Trophoblast cell (in vitro differentiated cells and primary cell): ENCODE measurements around the gene P3H2.

Source experiments
- DNase-seq, 2 donors: peaks; one replicate each; pipeline ENCODE4 v3.0.0-alpha.2; 2016
- H2AFZ ChIP-seq: 2 replicates; pipeline ENCODE4 v1.6.1; 2013; ENCODE audit warnings: low read length, moderate library complexity, mild to moderate bottlenecking; ENCODE audit not compliant: insufficient read depth, poor library complexity
- H2AK5ac ChIP-seq: 2 replicates; pipeline ENCODE4 v1.6.1; 2013; ENCODE audit warnings: mild to moderate bottlenecking, low read length
- H2BK120ac ChIP-seq: 2 replicates; pipeline ENCODE4 v1.6.1; 2013; ENCODE audit warnings: low read length, mild to moderate bottlenecking, moderate library complexity; ENCODE audit not compliant: insufficient read depth, poor library complexity
- H2BK12ac ChIP-seq: 2 replicates; pipeline ENCODE4 v1.6.1; 2013; ENCODE audit warnings: mild to moderate bottlenecking, low read length, moderate library complexity
- H2BK5ac ChIP-seq: 2 replicates; pipeline ENCODE4 v1.6.1; 2013; ENCODE audit warnings: low read length, low read depth, moderate library complexity, mild to moderate bottlenecking; ENCODE audit not compliant: poor library complexity
- H3K14ac ChIP-seq: 2 replicates; pipeline ENCODE4 v1.6.1; 2013; ENCODE audit warnings: mild to moderate bottlenecking, low read length
- H3K18ac ChIP-seq: 2 replicates; pipeline ENCODE4 v1.6.1; 2013; ENCODE audit warnings: mild to moderate bottlenecking, low read length
- H3K23ac ChIP-seq: 2 replicates; pipeline ENCODE4 v1.6.1; 2013; ENCODE audit warnings: low read length
- H3K27ac ChIP-seq: 2 replicates; pipeline ENCODE4 v1.5.1; 2013; ENCODE audit warnings: low read depth, mild to moderate bottlenecking, inconsistent platforms, low read length, moderate library complexity
- H3K27me3 ChIP-seq: 2 replicates; pipeline ENCODE4 v1.6.1; 2013; ENCODE audit warnings: inconsistent platforms, mild to moderate bottlenecking, low read length, moderate library complexity; ENCODE audit not compliant: insufficient read depth
- H3K36me3 ChIP-seq, 2 experiments: 1 replicate in 1 of 2; 2 replicates in 1 of 2; pipeline ENCODE4 v1.6.1; 2013; ENCODE audit warnings: low read length in 2 of 2, mild to moderate bottlenecking in 2 of 2, moderate library complexity in 1 of 2; ENCODE audit not compliant: insufficient read depth in 2 of 2, control insufficient read depth in 1 of 2
- H3K4ac ChIP-seq: 2 replicates; pipeline ENCODE4 v1.6.1; 2013; ENCODE audit warnings: low read depth, mild to moderate bottlenecking, low read length, moderate library complexity
- H3K4me1 ChIP-seq, 2 experiments: 1 replicate in 1 of 2; 2 replicates in 1 of 2; pipeline ENCODE4 v1.6.1; 2013; ENCODE audit warnings: low read length in 2 of 2, mild to moderate bottlenecking in 2 of 2, moderate library complexity in 1 of 2; ENCODE audit not compliant: insufficient read depth in 2 of 2, control insufficient read depth in 1 of 2
- H3K4me2 ChIP-seq: 2 replicates; pipeline ENCODE4 v1.6.1; 2013; ENCODE audit warnings: inconsistent platforms, mild to moderate bottlenecking, low read length, moderate library complexity
- H3K4me3 ChIP-seq: 2 replicates; pipeline ENCODE4 v1.5.1; 2013; ENCODE audit warnings: mild to moderate bottlenecking, low read depth, low read length, inconsistent platforms
- H3K79me1 ChIP-seq: one replicate; pipeline ENCODE4 v1.6.1; 2013; ENCODE audit warnings: low read length
- H3K79me2 ChIP-seq: 2 replicates; pipeline ENCODE4 v1.6.1; 2013; ENCODE audit warnings: low read length, mild to moderate bottlenecking; ENCODE audit not compliant: control insufficient read depth, insufficient read depth, poor library complexity
- H3K9ac ChIP-seq: 2 replicates; pipeline ENCODE4 v1.6.1; 2013; ENCODE audit warnings: mild to moderate bottlenecking, low read length
- H3K9me3 ChIP-seq: 2 replicates; pipeline ENCODE4 v1.6.1; 2013; ENCODE audit warnings: low read depth, mild to moderate bottlenecking, control low read depth, inconsistent platforms, low read length; ENCODE audit not compliant: insufficient read depth
- H4K12ac ChIP-seq: 2 replicates; pipeline ENCODE4 v1.6.1; 2013; ENCODE audit warnings: low read depth, mild to moderate bottlenecking, low read length, moderate library complexity
- H4K8ac ChIP-seq: 2 replicates; pipeline ENCODE4 v1.6.1; 2013; ENCODE audit warnings: low read depth, mild to moderate bottlenecking, low read length, moderate library complexity
- H4K91ac ChIP-seq: one replicate; pipeline ENCODE4 v1.6.1; 2013; ENCODE audit warnings: low read depth, mild to moderate bottlenecking, low read length, moderate library complexity
- WGBS: extraction: QIAGEN DNeasy Blood & Tissue Kit; methylation state at CpG from one replicate; pipeline ENCODE4 v1.1.7; 2013; ENCODE audit warnings: missing lambda C conversion rate; ENCODE audit not compliant: insufficient read length, insufficient coverage; ENCODE audit errors: extremely low coverage; 5-methylcytosine and 5-hydroxymethylcytosine counted together

P3H2 gene

DNA sequence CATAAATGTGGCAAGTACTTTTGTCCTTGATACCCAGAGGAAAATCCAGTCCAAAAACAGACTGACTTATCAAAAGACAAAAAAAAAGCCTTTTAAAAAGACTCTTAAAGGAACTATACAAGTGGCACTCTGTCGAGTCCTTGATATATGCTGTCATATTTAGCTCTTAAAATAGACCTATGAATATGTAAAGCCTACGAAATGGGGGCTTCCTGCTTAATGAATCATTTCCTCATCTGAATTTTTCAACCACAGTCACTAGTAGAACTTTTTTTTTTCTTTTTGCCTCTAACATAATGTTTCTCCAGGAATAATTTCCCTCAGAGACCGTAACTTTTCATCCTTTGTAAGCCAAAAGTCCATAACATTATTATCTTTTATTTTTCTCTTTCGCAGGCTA is 95.8 kb downstream of the P3H2 start:
- WGBS = 100% methylated on average over 1 of the region's 4 CpGs
- H3K4me1 ChIP-seq = peaks cover 2 to 4% of the 10 kb centered on the region in 2 experiments

DNA sequence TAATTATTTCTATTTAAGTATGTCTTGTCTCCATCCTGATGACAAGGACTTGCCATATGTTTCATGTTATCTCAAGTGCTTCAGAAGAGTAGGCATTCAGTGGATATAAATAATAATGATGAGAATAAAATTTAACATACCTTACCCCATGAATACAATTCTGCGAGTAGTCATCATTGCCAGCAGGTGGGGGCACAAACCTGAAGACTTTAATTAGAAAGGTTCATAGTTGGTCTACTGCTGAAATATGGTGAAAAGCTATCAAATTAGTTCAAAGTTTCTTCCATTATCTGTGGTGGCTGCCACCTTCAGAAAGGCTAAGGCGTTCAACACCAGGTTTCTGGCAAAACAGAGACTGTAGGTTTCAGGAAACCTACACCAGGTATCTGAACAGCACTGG is 100.9 kb downstream of the P3H2 start:
- H2AFZ ChIP-seq = no peak overlapping the region
- DNase-seq = no peak
- no peak overlapping the region for H2BK120ac ChIP-seq
- H3K36me3 ChIP-seq = no peaks in the 10 kb centered on the region
- no peak overlapping the region for H3K14ac ChIP-seq
- no peak overlapping the region for H4K8ac ChIP-seq
- no peak overlapping the region for H3K27ac ChIP-seq
- H2BK5ac ChIP-seq = no peak overlapping the region
- no peaks in the 10 kb centered on the region for H3K9me3 ChIP-seq
- H4K12ac ChIP-seq = no peak overlapping the region
- no peaks in the 10 kb centered on the region for H3K79me2 ChIP-seq
- no peak overlapping the region for H3K9ac ChIP-seq
- no peak overlapping the region for H2AK5ac ChIP-seq
- H3K4me1 ChIP-seq = peaks cover 2 to 7% of the 10 kb centered on the region in 2 experiments
- no peak overlapping the region for H3K4ac ChIP-seq
- H2BK12ac ChIP-seq = peak overlapping the region; percentile 49
- no peak overlapping the region for H3K4me3 ChIP-seq
- WGBS = no CpG with 5 or more reads among the region's 2 CpGs
- no peak overlapping the region for H3K4me2 ChIP-seq
- H3K27me3 ChIP-seq = no peaks in the 10 kb centered on the region
- H4K91ac ChIP-seq = no peak overlapping the region
- H3K79me1 ChIP-seq = peaks cover 2% of the 10 kb centered on the region
- no peak overlapping the region for H3K18ac ChIP-seq
- no peak overlapping the region for H3K23ac ChIP-seq

More for the DNA sequence above, 95.8 kb downstream of the P3H2 start:
- no peak overlapping the region for H3K23ac ChIP-seq
- no peak overlapping the region for H3K9ac ChIP-seq
- no peak overlapping the region for H2AFZ ChIP-seq
- no peak overlapping the region for H3K27ac ChIP-seq
- H3K4me3 ChIP-seq = no peak overlapping the region
- no peaks in the 10 kb centered on the region for H3K79me2 ChIP-seq
- no peak for DNase-seq
- no peak overlapping the region for H3K18ac ChIP-seq
- H4K91ac ChIP-seq = no peak overlapping the region
- H4K12ac ChIP-seq = no peak overlapping the region
- no peak overlapping the region for H3K4ac ChIP-seq
- H3K79me1 ChIP-seq = no peaks in the 10 kb centered on the region
- no peaks in the 10 kb centered on the region for H3K36me3 ChIP-seq
- H2BK5ac ChIP-seq = no peak overlapping the region
- no peak overlapping the region for H2BK12ac ChIP-seq
- no peak overlapping the region for H4K8ac ChIP-seq
- no peak overlapping the region for H2BK120ac ChIP-seq
- no peak overlapping the region for H3K14ac ChIP-seq
- H3K27me3 ChIP-seq = no peaks in the 10 kb centered on the region
- H2AK5ac ChIP-seq = no peak overlapping the region
- H3K4me2 ChIP-seq = no peak overlapping the region
- no peaks in the 10 kb centered on the region for H3K9me3 ChIP-seq

DNA sequence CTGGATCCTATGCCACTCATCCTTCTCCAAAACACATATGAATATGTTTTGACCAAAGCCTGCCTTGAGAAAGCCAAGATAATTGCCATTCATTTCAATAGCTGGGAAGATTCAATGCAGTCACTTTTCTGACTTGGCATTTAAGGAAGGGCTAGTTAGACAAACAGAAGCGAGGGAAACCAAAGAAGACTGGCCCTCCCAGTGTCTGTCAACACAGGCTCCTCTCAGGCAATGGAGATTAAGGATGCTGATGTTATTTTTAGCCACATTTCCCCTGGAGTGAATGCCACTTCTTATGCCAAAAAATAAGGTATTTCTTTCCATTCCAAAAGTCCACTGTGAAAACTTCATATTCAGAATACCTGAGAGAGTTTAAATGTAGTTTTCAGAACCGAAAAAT is 101.7 kb downstream of the P3H2 start:
- no CpG with 5 or more reads among the region's 2 CpGs for WGBS
- Histone ChIP-seq H3K4ac (no peak overlapping the region), H4K91ac (no peak overlapping the region), H3K9ac (no peak overlapping the region), H3K9me3 (no peaks in the 10 kb centered on the region), H3K23ac (no peak overlapping the region), H3K14ac (no peak overlapping the region), H3K27me3 (no peaks in the 10 kb centered on the region), H3K79me1 (peaks cover 7% of the 10 kb centered on the region), H3K4me3 (no peak overlapping the region), H2BK5ac (no peak overlapping the region), H4K12ac (no peak overlapping the region), H3K27ac (no peak overlapping the region), H4K8ac (no peak overlapping the region), H2AFZ (no peak overlapping the region), H2BK12ac (no peak overlapping the region), H3K79me2 (no peaks in the 10 kb centered on the region), H2BK120ac (no peak overlapping the region), H2AK5ac (no peak overlapping the region), H3K4me2 (no peak overlapping the region), H3K18ac (no peak overlapping the region), H3K36me3 (no peaks in the 10 kb centered on the region), H3K4me1 (peaks cover 7 to 13% of the 10 kb centered on the region in 2 experiments)
- no peak for DNase-seq

- no peak overlapping the region for H3K27ac ChIP-seq
- H3K27me3 ChIP-seq = no peaks in the 10 kb centered on the region
- H2AFZ ChIP-seq = no peak overlapping the region
- H4K91ac ChIP-seq = no peak overlapping the region
- WGBS = no CpG with 5 or more reads among the region's 1 CpG
- H4K12ac ChIP-seq = no peak overlapping the region
- no peak overlapping the region for H3K4me2 ChIP-seq
- H2AK5ac ChIP-seq = no peak overlapping the region
- no peaks in the 10 kb centered on the region for H3K36me3 ChIP-seq
- H3K14ac ChIP-seq = no peak overlapping the region
- no peak overlapping the region for H2BK12ac ChIP-seq
- peaks cover 7% of the 10 kb centered on the region for H3K79me1 ChIP-seq
- H3K23ac ChIP-seq = no peak overlapping the region
- no peak overlapping the region for H4K8ac ChIP-seq
- H2BK120ac ChIP-seq = no peak overlapping the region
- DNase-seq = no peak
- H3K4ac ChIP-seq = no peak overlapping the region
- no peaks in the 10 kb centered on the region for H3K9me3 ChIP-seq
- no peak overlapping the region for H3K18ac ChIP-seq
- no peak overlapping the region for H3K4me3 ChIP-seq
- no peak overlapping the region for H3K9ac ChIP-seq
- peaks cover 7 to 13% of the 10 kb centered on the region in 2 experiments for H3K4me1 ChIP-seq
- no peak overlapping the region for H2BK5ac ChIP-seq
- no peaks in the 10 kb centered on the region for H3K79me2 ChIP-seq
These were observed 102.2 kb downstream of the P3H2 start for GRCh38 chr3:190018460-190018859.
